Measurements from ENCODE around the gene LIN37. TPM values are rescaled to one million over a fixed set of nuclear protein-coding genes. Genes with fewer than 3 reads are reported as not detected.

LIN37 gene
- total and polyA plus RNA-seq, 4 donors: 4.4 to 16.2 (median 13.8) TPM

DNA sequence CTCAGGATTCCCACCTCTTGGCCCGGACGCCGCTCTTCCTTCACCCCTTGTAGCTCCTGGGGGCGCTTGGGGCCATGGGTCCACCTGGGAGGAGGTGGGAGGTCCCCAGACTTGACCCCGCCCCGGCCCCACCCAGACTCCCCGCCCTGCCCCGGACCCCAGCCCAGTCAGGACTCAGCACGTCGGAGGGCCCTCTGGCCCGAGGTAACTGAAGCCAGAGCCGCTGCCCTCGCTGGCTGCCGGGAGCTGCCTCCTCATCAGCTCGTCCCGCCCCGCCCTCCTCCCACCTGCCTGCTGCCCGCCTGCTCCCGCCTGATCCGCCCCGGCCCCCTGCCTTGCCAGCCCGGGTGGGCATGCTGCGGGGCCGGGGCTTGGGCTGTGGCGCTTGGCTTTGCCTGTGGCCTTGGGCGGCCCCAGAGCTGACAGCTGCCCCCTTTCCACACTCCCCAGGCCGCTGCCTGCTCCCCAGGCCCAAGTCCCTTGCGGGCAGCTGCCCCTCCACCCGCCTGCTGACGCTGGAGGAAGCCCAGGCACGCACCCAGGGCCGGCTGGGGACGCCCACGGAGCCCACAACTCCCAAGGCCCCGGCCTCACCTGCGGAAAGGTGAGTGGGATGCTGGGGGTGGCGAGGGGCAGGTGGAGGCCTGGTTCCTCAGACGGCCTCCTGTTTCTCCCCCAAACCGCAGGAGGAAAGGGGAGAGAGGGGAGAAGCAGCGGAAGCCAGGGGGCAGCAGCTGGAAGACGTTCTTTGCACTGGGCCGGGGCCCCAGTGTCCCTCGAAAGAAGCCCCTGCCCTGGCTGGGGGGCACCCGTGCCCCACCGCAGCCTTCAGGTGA, 36.3 kb downstream of the LIN37 start:
- Histone ChIP-seq H3K4me1 (ENCODE audit: control insufficient read depth in 5 of 5, insufficient read depth in 5 of 5, low read length in 5 of 5) (no peaks in the 10 kb centered on the region), H3K4me3 (no peak overlapping the region), H3K9ac (ENCODE audit: insufficient read depth in 1 of 2, low read length in 2 of 2) (no peak overlapping the region), H3K9me3 (ENCODE audit: control insufficient read depth in 4 of 4, insufficient read depth in 3 of 4, low read length in 3 of 4) (no peaks in the 10 kb centered on the region), H3K27ac (ENCODE audit: low read depth in 1 of 2, low read length in 1 of 2) (no peak overlapping the region), H3K27me3 (ENCODE audit: control insufficient read depth in 3 of 3, insufficient read depth in 3 of 3, low read length in 2 of 3) (no peaks in the 10 kb centered on the region), H3K36me3 (ENCODE audit: control insufficient read depth in 4 of 4, insufficient read depth in 4 of 4, low read length in 4 of 4) (peaks cover 0 to 33% (median 25%) of the 10 kb centered on the region in 4 donors)
- WGBS, 2 donors: 88 to 90% methylated on average over 30 to 45 of the region's 45 CpGs
- DNase-seq: no peak
- TF ChIP-seq, protein P1, sequence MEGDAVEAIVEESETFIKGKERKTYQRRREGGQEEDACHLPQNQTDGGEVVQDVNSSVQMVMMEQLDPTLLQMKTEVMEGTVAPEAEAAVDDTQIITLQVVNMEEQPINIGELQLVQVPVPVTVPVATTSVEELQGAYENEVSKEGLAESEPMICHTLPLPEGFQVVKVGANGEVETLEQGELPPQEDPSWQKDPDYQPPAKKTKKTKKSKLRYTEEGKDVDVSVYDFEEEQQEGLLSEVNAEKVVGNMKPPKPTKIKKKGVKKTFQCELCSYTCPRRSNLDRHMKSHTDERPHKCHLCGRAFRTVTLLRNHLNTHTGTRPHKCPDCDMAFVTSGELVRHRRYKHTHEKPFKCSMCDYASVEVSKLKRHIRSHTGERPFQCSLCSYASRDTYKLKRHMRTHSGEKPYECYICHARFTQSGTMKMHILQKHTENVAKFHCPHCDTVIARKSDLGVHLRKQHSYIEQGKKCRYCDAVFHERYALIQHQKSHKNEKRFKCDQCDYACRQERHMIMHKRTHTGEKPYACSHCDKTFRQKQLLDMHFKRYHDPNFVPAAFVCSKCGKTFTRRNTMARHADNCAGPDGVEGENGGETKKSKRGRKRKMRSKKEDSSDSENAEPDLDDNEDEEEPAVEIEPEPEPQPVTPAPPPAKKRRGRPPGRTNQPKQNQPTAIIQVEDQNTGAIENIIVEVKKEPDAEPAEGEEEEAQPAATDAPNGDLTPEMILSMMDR (IDR thresholded peaks at IDR 0.05; ENCODE audit: control extremely low read depth, extremely low read depth): no peak
- no peak for ATAC-seq (ENCODE audit: insufficient read depth, low FRiP score)

DNA sequence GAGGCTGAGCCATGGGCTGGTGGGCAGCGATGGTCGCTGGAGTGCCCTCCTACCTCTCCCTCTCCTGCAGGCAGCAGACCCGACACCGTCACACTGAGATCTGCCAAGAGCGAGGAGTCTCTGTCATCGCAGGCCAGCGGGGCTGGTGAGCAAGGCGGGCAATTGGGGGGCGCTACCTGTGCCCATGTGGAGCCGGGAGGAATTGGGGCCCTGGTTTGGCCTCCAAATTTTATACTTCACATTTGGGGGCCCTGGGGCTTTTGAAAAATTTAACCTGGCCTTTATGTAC, 36.9 kb downstream of the LIN37 start:
- Histone ChIP-seq H3K27me3 (ENCODE audit: control insufficient read depth in 3 of 3, insufficient read depth in 3 of 3, low read length in 2 of 3) (no peaks in the 10 kb centered on the region), H3K9me3 (ENCODE audit: control insufficient read depth in 4 of 4, insufficient read depth in 3 of 4, low read length in 3 of 4) (no peaks in the 10 kb centered on the region), H3K9ac (ENCODE audit: insufficient read depth in 1 of 2, low read length in 2 of 2) (no peak overlapping the region), H3K36me3 (ENCODE audit: control insufficient read depth in 4 of 4, insufficient read depth in 4 of 4, low read length in 4 of 4) (peaks cover 0 to 33% (median 24%) of the 10 kb centered on the region in 4 donors), H3K27ac (ENCODE audit: low read depth in 1 of 2, low read length in 1 of 2) (no peak overlapping the region), H3K4me3 (no peak overlapping the region), H3K4me1 (ENCODE audit: control insufficient read depth in 5 of 5, insufficient read depth in 5 of 5, low read length in 5 of 5) (no peaks in the 10 kb centered on the region)
- ATAC-seq (ENCODE audit: insufficient read depth, low FRiP score): no peak
- DNase-seq: no peak
- WGBS, 2 donors: 89 to 96% methylated on average over 10 of the region's 10 CpGs
- TF ChIP-seq, protein P1 (IDR thresholded peaks at IDR 0.05; ENCODE audit: control extremely low read depth, extremely low read depth): no peak

DNA sequence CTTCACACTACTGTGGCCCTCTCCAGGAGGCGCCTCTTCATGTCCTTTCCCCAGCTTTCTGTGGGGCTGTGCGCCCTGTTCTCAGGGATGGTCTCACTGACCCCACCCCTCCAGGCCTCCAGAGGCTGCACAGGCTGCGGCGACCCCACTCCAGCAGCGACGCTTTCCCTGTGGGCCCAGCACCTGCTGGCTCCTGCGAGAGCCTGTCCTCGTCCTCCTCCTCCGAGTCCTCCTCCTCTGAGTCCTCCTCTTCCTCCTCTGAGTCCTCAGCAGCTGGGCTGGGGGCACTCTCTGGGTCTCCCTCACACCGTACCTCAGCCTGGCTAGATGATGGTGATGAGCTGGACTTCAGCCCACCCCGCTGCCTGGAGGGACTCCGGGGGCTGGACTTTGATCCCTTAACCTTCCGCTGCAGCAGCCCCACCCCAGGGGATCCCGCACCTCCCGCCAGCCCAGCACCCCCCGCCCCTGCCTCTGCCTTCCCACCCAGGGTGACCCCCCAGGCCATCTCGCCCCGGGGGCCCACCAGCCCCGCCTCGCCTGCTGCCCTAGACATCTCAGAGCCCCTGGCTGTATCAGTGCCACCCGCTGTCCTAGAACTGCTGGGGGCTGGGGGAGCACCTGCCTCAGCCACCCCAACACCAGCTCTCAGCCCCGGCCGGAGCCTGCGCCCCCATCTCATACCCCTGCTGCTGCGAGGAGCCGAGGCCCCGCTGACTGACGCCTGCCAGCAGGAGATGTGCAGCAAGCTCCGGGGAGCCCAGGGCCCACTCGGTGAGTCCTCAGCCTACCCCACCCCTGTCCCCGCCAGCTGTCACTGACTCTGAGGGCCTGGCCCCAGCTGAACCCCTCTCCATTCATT, 38.2 kb downstream of the LIN37 start:
- Histone ChIP-seq H3K4me3 (no peak overlapping the region), H3K9ac (ENCODE audit: insufficient read depth in 1 of 2, low read length in 2 of 2) (no peak overlapping the region), H3K36me3 (ENCODE audit: control insufficient read depth in 4 of 4, insufficient read depth in 4 of 4, low read length in 4 of 4) (peaks cover 0 to 27% (median 17%) of the 10 kb centered on the region in 4 donors), H3K27ac (ENCODE audit: low read depth in 1 of 2, low read length in 1 of 2) (no peak overlapping the region), H3K9me3 (ENCODE audit: control insufficient read depth in 4 of 4, insufficient read depth in 3 of 4, low read length in 3 of 4) (no peaks in the 10 kb centered on the region), H3K4me1 (ENCODE audit: control insufficient read depth in 5 of 5, insufficient read depth in 5 of 5, low read length in 5 of 5) (no peaks in the 10 kb centered on the region), H3K27me3 (ENCODE audit: control insufficient read depth in 3 of 3, insufficient read depth in 3 of 3, low read length in 2 of 3) (no peaks in the 10 kb centered on the region)
- DNase-seq (no peak), ATAC-seq (ENCODE audit: insufficient read depth, low FRiP score) (no peak)
- WGBS, 2 donors: 95 to 97% methylated on average over 29 to 31 of the region's 31 CpGs
- TF ChIP-seq, protein P1 (IDR thresholded peaks at IDR 0.05; ENCODE audit: control extremely low read depth, extremely low read depth): no peak

Measured in lung (tissue), 12 donors.